HG03521 (cell line): Measurements from ENCODE around the gene WDR19.
"Not testable (repeated sequence)": the region's sequence is repeated elsewhere in the genome, so short reads cannot be mapped to it uniquely, and the experiment has no call there.

Source experiments
- ATAC-seq: cut with Tn5 transposase; IDR thresholded peaks from one replicate; pipeline ENCODE4 v1.9.1; 2021; ENCODE audit warnings: mild to moderate bottlenecking, moderate library complexity; ENCODE audit not compliant: unreplicated experiment

WDR19 gene

GRCh38 chr4:39181905-39182638 is at the start of gene WDR19:
TSS of gene WDR19 (plus strand) at chr4:39182529. CDS start at chr4:39182558, 29 bp downstream.
- peak; percentile 99 for ATAC-seq

GRCh38 chr4:39133623-39134022 is 48.7 kb upstream of the WDR19 start:
- no peak for ATAC-seq

GRCh38 chr4:39134683-39135306 is 47.5 kb upstream of the WDR19 start:
- no peak for ATAC-seq

GRCh38 chr4:39138227-39138626 is 44.1 kb upstream of the WDR19 start:
- ATAC-seq, result not testable (repeated sequence)

GRCh38 chr4:39146211-39146610 is 36.1 kb upstream of the WDR19 start:
- ATAC-seq, result no peak

GRCh38 chr4:39154009-39154408 is 28.3 kb upstream of the WDR19 start:
- ATAC-seq, result no peak

GRCh38 chr4:39157520-39157919 is 24.8 kb upstream of the WDR19 start:
- ATAC-seq, result no peak

- ATAC-seq, result no peak
These were observed 16.2 kb upstream of the WDR19 start for GRCh38 chr4:39166177-39166576.

GRCh38 chr4:39166669-39167068 is 15.7 kb upstream of the WDR19 start:
- no peak for ATAC-seq

GRCh38 chr4:39169426-39169825 is 12.9 kb upstream of the WDR19 start:
- ATAC-seq, result no peak

GRCh38 chr4:39170301-39170700 is 12.0 kb upstream of the WDR19 start:
- ATAC-seq, result no peak

- no peak for ATAC-seq
These were observed 3.6 kb upstream of the WDR19 start for GRCh38 chr4:39178706-39179105.

- no peak for ATAC-seq
These were observed 2.6 kb upstream of the WDR19 start for GRCh38 chr4:39179681-39180080.

GRCh38 chr4:39180629-39181028 is 1.7 kb upstream of the WDR19 start:
- not testable (repeated sequence) for ATAC-seq

GRCh38 chr4:39181520-39181904 is 817 bp upstream of the WDR19 start:
- no peak for ATAC-seq

GRCh38 chr4:39201963-39202362 is 19.6 kb downstream of the WDR19 start:
- ATAC-seq, result no peak

GRCh38 chr4:39204543-39204942 is 22.2 kb downstream of the WDR19 start:
- no peak for ATAC-seq

- ATAC-seq, result no peak
These were observed 22.7 kb downstream of the WDR19 start for GRCh38 chr4:39205000-39205399.

- no peak for ATAC-seq
These were observed 23.1 kb downstream of the WDR19 start for GRCh38 chr4:39205476-39205875.

- ATAC-seq, result no peak
These were observed 45.6 kb downstream of the WDR19 start for GRCh38 chr4:39227906-39228305.

GRCh38 chr4:39228377-39228776 is 46.0 kb downstream of the WDR19 start:
- ATAC-seq, result no peak

GRCh38 chr4:39230462-39230861 is 48.1 kb downstream of the WDR19 start:
- ATAC-seq, result no peak

GRCh38 chr4:39231660-39232059 is 49.3 kb downstream of the WDR19 start:
- ATAC-seq, result no peak
